NCI-H774 (cell line): ENCODE data around the gene IER3IP1.
"Not testable (repeated sequence)": the region's sequence is repeated elsewhere in the genome, so short reads cannot be mapped to it uniquely, and the experiment has no call there.

Experiments used
- DNase-seq: peaks from one replicate; lab custom pipeline; 2025; lab: John Stamatoyannopoulos, UW

The IER3IP1 gene

DNA sequence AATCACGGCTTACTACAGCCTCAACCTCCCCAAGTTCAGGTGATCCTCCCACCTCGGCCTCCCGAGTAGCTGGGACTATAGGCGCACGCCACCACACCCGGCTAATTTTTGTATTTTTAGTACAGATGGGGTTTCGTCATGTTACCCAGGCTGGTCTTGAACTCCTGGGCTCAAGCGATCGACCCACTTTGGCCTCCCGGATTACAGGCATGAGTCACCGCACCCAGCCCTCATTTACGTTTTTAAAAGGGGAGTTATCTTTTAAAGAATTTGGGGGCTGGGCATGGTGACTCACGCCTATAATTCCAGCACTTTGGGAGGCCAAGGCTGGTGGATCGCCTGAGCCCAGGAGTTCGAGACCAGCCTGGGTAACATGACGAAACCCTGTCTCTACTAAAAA lies 17.8 kb downstream of the IER3IP1 start:
- not testable (repeated sequence) for DNase-seq

DNA sequence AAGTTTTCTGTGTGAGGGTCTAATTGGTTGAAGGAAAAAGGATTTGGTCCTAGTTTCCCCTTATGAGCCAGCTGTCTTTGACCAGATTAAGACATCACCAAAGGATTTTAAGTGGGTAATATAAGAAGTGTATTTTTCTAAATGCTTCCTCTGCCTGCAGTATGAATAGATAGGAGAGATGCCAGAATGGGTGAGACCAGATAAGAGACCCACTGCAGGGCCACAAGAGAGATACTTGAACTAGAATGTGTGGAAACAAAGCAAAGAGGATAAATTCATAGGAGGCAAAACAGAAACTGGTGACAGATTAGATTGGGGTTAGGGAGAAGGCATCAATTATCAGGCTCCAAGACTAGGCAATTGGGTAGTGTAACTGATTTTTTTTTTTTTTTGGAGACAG lies 24.7 kb downstream of the IER3IP1 start:
- no peak for DNase-seq

DNA sequence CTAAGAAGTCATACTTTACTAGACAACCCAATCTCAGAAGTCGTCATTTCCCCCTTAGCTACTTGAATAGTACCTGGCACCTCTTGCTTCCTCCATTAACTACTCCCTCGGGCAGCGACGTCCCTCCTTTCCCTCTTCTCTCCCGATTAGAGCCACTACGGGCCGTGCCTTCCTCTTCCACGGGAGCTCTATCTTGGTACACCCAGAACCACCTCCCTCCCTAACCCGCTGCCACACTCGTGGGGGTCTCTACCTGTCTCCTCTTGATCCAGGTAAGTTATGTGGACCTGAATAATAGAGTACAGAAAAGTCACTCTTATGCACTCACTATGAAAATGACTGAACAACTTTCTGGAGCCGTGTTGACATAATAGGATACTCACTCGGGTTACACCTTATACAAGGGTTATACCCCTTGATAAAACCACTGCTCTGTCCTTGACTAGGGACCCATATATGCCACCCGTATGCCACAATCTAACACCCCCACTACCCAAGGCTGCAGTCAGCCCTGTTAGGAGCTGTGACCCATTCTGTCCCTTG lies 25.3 kb downstream of the IER3IP1 start:
- DNase-seq: no peak

DNA sequence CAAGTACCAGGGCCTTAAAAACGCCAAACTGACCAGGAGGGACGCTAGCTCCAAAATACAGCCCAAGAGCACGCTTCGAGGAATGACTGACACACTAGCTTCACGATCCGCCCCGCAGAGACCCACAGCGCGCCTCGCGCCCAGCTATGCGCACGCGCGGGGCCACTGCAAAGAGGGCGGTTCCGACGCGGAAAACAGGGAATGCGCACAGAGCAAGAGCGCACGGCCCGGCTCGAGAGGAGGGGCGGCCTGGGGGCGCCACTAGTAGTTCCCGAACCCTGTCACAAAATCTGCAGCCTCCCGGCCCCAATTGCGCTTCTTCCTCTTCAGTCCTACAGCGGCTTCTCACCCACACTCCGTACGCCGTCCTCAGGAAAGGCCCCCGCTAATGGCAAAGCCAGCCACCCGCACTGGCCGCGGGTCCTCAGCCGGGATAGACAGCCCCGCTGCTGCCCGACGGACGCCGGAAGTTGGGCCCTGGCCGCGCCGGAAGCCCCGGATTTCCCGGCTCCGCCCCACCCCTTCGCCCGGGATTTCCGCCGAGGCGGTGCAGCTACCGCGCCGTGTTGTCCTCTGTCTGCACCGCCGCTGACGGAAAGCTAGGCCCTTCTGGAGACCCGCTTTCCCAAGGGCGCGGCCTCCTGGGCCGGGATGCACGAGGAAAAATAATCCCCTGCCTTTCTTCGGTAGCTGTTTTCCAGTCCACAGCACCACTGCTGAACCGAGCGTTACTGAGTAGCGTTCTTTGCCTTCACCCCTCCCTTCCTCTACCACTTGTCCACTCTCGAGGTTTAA lies 25.9 kb downstream of the IER3IP1 start, which contains the start of gene HDHD2:
Gene HDHD2, minus strand, starts transcription at position 472 of the 795 bp plus-strand sequence. CDS start 14,061 bp downstream, outside the sequence.
- peak; percentile 71 for DNase-seq

DNA sequence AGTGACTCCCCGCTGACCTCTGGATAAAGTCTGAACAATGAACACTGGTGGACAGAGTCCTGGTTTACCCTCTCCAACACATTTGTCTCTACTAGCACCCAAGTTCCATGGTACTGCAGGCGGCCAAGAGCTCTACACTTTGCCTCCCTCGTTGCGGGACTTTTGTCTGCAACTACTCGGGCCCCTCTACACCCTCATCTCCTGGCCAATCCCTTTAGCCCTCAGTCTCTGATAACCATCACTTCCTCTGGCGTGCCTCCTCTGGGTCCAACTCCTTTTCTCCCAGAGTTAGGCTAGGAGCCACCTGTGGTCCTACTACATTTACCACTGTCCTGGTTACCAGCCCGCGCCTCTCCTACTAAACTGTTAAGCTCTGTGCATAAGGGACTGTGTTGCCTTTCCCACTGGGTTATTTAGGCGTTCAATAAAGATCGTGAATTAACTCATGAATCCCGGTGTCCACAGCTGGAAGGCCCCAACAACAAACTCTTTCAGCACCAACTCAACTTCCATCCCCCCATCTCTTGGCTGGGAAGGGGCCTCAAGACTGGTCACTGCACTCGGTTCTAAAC lies 26.6 kb downstream of the IER3IP1 start:
- no peak for DNase-seq

DNA sequence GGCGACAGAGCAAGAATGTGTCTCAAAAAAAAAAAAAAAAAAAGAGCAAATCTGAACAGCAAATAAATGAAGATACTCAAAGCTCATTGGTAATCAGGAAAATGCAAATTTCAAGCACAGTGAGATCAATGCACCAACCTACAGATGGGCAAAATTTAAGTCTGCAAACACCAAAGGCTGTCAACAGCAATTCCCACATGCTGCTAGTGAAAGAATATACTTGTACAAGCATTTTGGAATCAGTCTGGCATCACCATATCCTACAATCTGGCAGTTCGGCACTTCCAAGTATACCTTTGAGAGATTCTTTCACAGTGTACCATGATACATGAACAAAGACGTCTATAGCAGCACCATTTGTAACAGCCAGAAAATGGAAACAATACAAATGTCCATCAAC lies 30.0 kb downstream of the IER3IP1 start:
- DNase-seq: no peak

DNA sequence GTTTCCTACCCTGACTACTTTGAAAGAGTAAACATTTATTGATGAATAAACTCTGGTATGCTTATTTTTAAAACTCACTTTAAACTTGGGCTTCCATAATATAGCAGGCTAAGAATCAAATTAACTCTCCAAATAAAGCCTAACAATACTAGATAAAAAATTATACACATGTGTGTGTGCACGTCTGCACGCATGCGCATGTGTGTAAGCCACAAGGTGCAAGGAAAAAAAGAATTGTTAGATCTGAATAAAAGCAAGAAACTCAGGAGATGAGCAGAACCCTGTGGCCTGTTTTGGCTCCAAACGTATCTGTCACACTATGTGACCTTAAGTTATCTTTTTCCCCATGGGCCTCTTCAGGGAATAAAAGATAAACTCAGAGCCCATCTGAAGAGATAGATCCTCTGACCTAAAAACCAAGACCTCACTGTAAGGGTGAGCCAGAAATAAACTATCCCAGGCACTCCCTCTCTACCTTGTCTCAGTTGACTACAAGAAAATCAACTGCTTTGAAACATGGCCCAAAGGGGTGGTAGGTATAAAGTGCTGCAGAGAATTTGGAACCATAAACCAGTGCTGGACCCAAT lies 32.2 kb downstream of the IER3IP1 start:
- DNase-seq: no peak

DNA sequence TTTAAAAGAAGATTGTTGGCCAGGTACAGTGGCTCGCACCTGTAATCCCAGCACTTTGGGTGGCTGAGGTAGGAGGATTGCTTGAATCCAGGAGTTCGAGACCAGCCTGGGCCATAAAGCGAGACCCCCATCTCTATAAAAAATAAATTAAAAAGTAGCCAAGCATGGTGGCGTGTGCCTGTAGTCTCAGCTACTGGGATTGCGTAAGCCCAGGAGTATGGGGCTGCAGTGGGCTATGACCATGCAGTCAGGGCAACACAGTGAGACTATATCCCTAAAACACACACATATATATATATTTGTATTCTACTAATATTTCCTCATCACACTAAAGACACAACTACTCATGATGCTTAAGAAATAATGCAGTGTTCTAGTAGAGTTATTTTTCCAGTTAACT lies 33.0 kb downstream of the IER3IP1 start:
- DNase-seq: no peak

DNA sequence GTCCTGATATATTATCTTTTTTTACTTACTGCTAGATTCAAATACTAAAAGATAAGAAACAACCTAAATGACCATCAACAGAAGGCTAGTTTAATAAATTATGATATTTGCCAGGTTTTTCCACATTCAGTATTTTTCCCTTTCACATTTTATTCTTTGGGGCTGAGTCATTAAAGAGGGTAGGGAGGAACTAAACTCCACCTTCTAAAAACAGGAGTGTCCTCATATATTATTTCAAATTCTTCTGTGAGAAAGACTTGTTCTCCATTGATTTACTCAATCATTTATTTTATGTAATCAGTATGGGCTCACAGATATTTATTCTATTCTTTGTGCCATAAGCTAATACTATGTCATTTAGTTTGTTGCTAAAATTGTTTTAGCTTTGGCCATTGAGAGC lies 34.9 kb downstream of the IER3IP1 start:
- DNase-seq: no peak

DNA sequence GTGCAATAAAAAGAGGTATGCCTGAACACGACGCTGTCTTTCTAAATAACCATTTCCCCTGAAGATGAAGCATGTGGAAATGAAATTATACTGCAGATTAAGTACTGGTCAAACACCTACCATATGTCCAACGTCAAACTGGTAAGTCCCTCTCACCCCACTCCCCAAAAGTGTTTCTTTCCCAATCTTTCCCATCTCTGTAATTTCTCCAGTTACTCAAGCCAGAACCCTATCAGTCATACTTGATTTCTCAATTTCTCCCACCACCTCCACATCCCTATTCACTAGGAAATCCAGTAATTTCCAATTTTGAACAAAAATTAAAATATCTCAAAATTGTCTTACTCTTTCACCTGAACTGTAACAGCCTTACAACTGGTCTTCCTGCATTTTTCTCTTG lies 55.0 kb downstream of the IER3IP1 start:
- DNase-seq: no peak

DNA sequence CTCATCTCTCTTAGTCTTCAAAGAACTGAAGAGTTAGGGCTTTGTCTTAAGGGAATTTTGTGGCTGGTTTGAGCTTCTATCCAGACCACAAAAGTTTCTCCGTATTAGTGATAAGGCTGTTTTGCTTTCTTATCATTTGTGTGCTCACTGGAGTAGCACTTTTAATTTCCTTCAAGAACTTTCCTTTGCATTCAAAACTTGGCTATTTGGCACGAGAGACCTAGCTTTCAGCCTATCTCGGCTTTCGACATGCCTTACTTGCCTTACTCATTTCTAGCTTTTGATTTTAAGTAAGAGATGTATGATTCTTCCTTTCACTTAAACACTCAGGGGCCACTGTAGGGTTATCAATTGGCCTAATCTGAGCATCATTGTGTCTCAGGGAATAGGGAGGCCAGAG lies 55.7 kb downstream of the IER3IP1 start:
- no peak for DNase-seq

DNA sequence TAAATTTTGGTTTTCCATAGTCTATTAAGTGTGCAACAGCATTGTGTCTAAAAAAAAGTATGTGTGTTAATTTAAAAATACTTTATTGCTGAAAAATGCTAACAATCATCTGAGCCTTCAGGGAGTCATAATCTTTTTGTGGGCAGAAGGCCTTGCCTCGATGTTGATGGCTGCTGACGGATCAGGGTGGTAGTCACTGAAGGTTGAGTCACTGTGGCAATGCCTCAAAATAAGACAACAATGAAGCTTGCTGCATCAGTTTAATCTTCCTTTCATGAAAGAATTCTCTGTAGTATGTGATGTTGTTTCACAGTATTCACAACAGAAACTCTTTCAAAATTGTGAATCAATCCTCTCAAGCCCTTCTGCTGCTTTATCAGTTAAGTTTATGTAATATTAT lies 57.2 kb downstream of the IER3IP1 start:
- no peak for DNase-seq

DNA sequence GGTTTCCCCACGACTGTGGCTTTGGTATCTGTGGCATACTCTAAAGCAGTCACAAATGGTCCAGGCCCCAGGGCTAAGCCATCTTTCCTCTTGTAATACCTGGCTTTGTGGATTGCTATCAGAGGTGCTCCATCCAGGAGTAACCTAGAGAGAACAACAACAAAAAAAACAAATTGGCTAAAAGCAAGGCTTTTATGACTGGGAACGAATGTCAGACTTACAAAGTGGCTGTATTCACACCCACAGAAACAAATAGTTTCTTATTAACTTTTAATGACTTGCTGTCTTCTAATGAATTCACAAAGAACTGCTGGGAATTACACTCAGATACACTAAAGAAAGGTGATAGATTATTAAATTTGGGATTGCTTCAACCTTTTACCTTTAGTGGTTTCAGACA lies 61.0 kb downstream of the IER3IP1 start:
- DNase-seq: no peak

DNA sequence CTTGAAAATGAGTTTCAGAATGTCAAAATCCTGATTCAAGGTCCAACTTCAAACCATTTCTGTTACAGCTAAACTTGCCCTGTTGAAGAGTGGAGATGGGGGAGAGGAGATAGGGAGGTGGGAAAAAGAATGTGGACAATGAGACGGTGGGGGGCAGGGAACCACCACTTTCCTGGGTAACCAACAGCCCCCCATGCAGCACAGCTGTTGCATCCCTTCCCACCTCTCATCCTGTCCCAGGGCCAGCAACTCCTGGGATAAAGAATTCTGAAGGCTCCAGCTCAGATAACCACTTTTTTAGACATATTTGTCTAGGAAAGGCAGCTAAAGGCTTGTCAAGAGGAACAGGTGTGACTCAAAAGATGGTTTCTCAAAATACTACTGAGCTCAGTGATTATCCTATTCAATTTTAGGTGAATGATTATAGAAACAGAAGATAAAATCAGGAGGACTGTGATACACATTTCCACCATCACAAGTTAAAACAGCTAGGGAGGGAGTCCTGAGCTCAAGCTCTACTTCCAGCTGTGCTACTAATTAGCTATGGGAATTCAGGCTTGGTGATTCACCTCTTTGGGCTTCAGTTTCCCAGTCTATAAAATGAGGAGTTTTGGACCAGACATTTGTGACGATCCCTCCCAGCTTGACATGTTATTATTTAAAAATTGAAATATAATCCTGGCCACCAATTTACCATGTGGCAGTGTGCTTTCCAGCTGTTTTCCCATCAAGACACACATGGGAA lies 62.2 kb downstream of the IER3IP1 start:
- no peak for DNase-seq

DNA sequence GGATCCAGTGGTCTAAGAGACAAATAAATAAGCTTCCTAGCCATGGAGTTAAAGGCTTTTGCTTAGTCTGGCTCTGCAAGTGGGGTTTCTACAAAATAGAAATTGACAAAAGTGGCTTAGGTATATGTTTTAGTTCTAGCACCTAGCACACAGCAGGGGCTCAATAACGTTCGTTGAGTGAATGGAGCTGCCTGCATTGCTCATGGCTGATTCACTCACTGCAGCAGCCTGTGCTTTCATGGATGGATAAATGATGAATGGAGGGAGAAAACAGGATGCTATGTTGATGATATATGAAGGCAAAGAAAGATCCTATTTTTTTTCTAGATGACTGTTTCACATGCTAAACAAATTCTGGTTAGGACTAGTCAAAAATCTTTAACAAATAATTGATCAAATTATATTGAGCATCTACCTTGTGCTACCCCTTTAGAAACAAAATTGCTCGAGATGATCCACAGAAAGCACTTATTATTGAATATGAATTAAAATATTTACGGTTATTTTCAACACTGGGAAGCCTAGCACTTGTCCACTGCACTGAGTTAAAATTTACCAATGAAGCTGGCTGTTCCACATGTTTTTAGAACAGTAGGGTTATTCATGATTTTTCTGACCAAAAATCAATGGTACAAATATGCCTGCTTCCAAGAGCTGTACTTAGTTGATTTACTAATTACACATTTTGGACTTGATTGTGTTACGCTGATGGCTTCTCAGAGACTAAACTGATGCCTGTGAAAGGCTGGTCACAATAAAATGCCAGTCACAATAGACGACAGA lies 65.5 kb downstream of the IER3IP1 start:
- DNase-seq: no peak

DNA sequence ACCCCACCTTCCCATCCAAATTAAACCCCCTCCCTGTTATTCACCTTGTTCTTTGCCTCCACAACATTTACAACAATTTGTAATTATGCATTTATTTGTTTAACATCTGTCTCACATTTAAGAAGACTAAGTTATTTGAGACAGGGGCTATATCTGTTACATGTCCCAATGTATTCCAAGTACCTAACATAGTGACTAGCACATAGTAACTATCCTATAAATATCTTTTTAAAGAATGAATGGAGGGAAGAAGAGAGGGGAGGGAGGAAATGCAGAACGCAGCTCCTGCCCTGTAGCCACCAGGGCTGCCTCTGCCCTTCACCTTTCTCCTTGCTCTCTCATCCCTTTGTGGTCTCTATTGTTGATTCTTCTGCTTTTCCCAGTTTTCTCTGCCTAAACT lies 66.4 kb downstream of the IER3IP1 start:
- DNase-seq: no peak

DNA sequence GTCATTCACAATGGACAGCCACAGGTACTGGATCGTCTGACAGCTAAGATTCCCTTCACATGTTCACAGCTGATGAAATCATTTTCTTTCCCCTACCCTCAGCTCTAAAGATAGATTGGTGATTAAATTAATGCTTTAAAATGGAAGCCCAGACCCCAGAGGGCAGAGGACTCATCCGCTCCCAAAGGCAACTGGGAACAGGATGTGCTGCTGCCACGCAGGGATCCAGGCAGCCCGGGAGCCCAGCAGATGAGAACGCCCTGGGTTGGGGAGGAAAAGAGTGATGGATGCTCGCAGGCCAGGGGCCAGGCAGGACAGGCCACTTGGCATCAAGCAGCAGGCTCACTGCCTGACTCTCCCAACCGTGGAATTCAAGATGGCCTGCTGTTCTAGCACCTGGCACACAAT lies 67.2 kb downstream of the IER3IP1 start:
- DNase-seq: no peak

DNA sequence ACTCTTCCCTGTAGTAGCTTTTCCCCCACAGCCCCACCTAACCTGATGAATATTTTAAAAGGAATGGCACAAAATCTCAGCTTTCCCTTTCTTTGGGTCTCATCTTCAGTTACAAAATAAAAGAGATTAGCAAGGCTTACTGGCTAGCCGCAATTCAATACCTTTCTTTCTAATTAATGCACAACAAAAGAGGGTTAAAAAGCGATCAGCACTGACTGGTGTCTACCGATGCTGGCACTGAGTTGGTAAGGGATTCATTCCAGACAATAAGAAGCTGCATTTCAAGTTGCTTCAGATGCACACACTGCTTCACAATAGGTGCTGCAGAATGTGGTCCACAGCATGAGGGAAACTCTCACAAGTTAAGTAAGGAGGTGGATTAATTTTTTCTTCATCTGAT lies 67.8 kb downstream of the IER3IP1 start:
- DNase-seq: no peak
